Mucosa of descending colon (tissue), 3 donors: ENCODE results near the gene TRIP11. TPM values are rescaled to one million over a fixed set of nuclear protein-coding genes. Genes with fewer than 3 reads are reported as not detected.
A peak's percentile ranks its signal among the peaks of the same experiment; 100 is the strongest.

Source experiments
- ATAC-seq: fragments of 200-7000 bp; cut with Tn5 transposase; one replicate; pipeline ENCODE4 v1.9.1; 2020; ENCODE audit warnings: mild to moderate bottlenecking, moderate library complexity
- DNase-seq, 3 donors: peaks; one replicate each; pipeline ENCODE4 v3.0.0-alpha.2; 2020
- H3K36me3 ChIP-seq: fragments of 200-600 bp; one replicate; pipeline ENCODE4 v1.8.0; 2021; ENCODE audit warnings: low read depth, mild to moderate bottlenecking
- H3K4me1 ChIP-seq: fragments of 200-600 bp; one replicate; pipeline ENCODE4 v1.8.0; 2021; ENCODE audit warnings: low read depth, mild to moderate bottlenecking
- H3K4me3 ChIP-seq: fragments of 200-600 bp; one replicate; pipeline ENCODE4 v1.8.0; 2021; ENCODE audit warnings: mild to moderate bottlenecking
- H3K9me3 ChIP-seq: fragments of 200-600 bp; one replicate; pipeline ENCODE4 v1.8.0; 2021; ENCODE audit warnings: mild to moderate bottlenecking
- CTCF ChIP-seq: fragments of 200-600 bp; IDR thresholded peaks from one replicate; pipeline ENCODE4 v1.8.0; 2022; ENCODE audit warnings: antibody characterized with exemption, mild to moderate bottlenecking
- intact Hi-C, 2 donors: fragments of 100-400 bp; cut with DNase I in 1 of 2; cut with micrococcal nuclease in 1 of 2; formaldehyde crosslinking; loops; one replicate each; pipeline versions ENCODE4 v1.11.0 to v1.11.1; 2022; cut with DNase I, micrococcal nuclease
- total RNA-seq, 3 donors: library from RNA; stranded (reverse); fragmentation: NEBNext Ultra II Directional in 2 of 3; extraction: Animal tissue kit (Norgen Biotek cat#: 25700) in 2 of 3; gene quantifications; one replicate each; pipeline versions ENCODE4 v1.2.1 to v1.2.4, GENCODE V29; 2021 to 2023
- donor health status: DM: no; HTN: no; CAD: no; lungs with moderate emphysema.
- donor health status: DM: no; HTN: no; CAD: no.
- donor health status: DM: no; HTN: yes; CAD: no.

TRIP11 gene
- total RNA-seq, 3 donors from 2014 or later: 48.1 to 67.3 (median 54.6) TPM

- ATAC-seq (peak; percentile 26), DNase-seq (peak in 1 of 3 donors; percentile 35)
- no peak for TF ChIP-seq CTCF
- H3K4me3 ChIP-seq: no peak overlapping the region
- no peaks in the 10 kb centered on the region for H3K9me3 ChIP-seq
- intact Hi-C loops: no loop called here
- no peaks in the 10 kb centered on the region for H3K36me3 ChIP-seq
- H3K4me1 ChIP-seq: peaks cover 7% of the 10 kb centered on the region
Observed at GRCh38 chr14:91946622-91947474, 93.0 kb downstream of the TRIP11 start.

GRCh38 chr14:91945751-91946621 is 93.9 kb downstream of the TRIP11 start:
- Histone ChIP-seq H3K4me3 (no peak overlapping the region), H3K4me1 (peaks cover 7% of the 10 kb centered on the region), H3K36me3 (no peaks in the 10 kb centered on the region), H3K9me3 (no peaks in the 10 kb centered on the region)
- TF ChIP-seq CTCF: no peak
- DNase-seq: no peak
- no peak for ATAC-seq
- intact Hi-C loops: no loop called here

- no peaks in the 10 kb centered on the region for H3K36me3 ChIP-seq
- H3K4me3 ChIP-seq: no peak overlapping the region
- ATAC-seq: no peak
- H3K4me1 ChIP-seq: peaks cover 7% of the 10 kb centered on the region
- TF ChIP-seq CTCF: no peak
- no peaks in the 10 kb centered on the region for H3K9me3 ChIP-seq
- DNase-seq: no peak
- intact Hi-C loops: no loop called here
Observed at GRCh38 chr14:91942946-91943345, 96.9 kb downstream of the TRIP11 start.

- no peak for ATAC-seq
- no peak overlapping the region for H3K4me3 ChIP-seq
- intact Hi-C loops: no loop called here
- H3K9me3 ChIP-seq: no peaks in the 10 kb centered on the region
- DNase-seq: no peak
- H3K36me3 ChIP-seq: no peaks in the 10 kb centered on the region
- TF ChIP-seq CTCF: no peak
- H3K4me1 ChIP-seq: peaks cover 4% of the 10 kb centered on the region
Observed at GRCh38 chr14:91942128-91942527, 97.7 kb downstream of the TRIP11 start.

GRCh38 chr14:91940209-91940608 is 99.7 kb downstream of the TRIP11 start:
- DNase-seq (no peak), ATAC-seq (no peak)
- intact Hi-C loops: no loop called here
- peaks cover 2% of the 10 kb centered on the region for H3K4me1 ChIP-seq
- TF ChIP-seq CTCF: no peak
- no peaks in the 10 kb centered on the region for H3K9me3 ChIP-seq
- H3K4me3 ChIP-seq: no peak overlapping the region
- H3K36me3 ChIP-seq: no peaks in the 10 kb centered on the region
